Measurements from ENCODE around the gene FNDC3B.
"Not testable (repeated sequence)": the region's sequence is repeated elsewhere in the genome, so short reads cannot be mapped to it uniquely, and the experiment has no call there.

FNDC3B gene

DNA sequence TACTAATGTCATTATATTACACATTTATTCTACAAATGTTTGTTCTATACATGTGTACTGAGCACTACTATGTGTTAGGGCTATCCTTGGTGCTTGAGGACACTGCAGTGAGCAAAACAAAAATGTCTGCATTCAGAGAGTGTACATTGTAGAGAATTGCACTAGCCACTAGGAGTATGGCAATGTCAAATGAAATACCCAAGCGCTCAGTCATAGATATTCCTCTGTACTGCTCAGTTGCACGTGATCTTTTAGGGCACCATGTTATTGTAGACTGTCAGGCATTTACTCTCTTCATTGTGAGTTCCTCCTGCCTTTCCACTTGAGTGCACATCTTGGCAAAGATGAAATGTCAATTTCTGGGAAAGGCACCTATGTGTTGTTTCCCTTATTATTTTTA is 36.8 kb downstream of the FNDC3B start:
- DNase-seq = no peak

GRCh38 chr3:172077197-172077757 is 37.9 kb downstream of the FNDC3B start:
- no peak for DNase-seq

- DNase-seq = no peak
Observed at GRCh38 chr3:172078244-172078643, 38.9 kb downstream of the FNDC3B start.

DNA sequence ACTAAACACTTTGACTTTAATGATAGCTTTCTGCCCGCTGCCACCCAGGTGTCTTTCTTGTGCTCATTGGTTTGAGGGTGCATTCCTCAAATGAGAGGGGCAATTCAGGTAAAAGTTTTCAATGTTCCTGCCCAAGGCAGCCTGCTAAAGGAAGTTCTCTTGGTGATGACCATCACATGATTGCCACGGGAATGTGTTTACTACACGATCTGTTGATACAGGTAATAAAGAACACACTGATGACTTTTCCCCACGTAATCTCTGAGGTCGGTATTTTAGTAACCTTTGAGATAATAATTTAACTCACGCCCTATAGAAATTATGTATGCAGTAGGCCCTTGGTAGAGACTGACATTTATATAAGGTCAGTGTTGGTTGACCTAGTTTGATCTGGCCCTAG is 39.3 kb downstream of the FNDC3B start:
- DNase-seq = no peak

DNA sequence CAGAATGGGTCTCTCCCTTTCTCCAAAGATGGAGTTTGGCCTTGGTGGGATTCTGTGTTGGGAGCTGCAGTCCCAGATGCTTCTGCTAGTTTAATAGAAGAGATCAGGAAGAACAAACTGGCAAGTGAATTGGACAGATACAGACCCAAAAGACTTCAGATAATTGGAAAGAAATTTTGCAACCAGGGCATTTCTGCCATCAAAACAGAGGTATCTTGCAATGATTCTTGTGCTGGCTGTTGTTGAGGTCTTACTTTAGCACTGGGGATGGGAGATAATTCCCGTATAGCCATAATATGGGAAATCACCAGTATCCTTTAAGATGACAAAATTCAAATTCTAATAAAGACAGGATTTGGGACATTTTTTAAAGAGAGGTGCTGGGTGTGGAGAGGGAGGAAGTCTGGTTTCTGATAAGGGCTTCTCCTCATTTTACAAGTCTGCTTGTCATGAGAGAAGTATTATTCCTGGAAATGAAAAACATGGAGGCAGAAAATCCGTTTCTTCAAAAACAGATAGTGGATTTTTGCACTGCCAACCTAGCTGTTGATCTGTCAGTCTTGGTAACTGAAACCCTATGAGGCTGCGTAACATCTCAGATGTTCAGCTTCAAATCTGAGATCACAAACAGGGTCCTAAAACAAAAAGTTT is 40.1 kb downstream of the FNDC3B start:
- no peak for DNase-seq

DNA sequence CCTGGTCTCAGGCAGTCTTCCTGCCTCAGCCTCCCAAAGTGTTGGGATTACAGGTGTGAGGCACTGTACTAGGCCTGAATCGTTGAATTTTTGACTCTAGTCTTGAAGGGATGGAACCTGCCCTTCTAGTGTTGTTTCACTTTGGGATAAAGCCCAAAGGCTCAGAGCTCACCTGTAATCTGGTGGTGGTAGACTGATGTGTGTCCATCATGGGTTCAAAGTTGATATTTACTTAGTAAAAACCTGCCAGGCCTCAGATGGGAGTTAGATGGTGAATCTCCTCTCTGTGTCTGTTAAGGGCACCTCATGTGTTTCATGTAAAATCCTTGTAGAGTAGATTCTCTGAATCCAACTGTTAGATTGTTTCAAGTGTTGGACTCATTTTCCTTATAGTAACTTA is 41.1 kb downstream of the FNDC3B start:
- no peak for DNase-seq

- no peak for DNase-seq
Observed at GRCh38 chr3:172082269-172082668, 42.9 kb downstream of the FNDC3B start.

- DNase-seq = no peak
Observed at GRCh38 chr3:172082820-172083513, 43.6 kb downstream of the FNDC3B start.

- no peak for DNase-seq
Observed at GRCh38 chr3:172083995-172084409, 44.6 kb downstream of the FNDC3B start.

DNA sequence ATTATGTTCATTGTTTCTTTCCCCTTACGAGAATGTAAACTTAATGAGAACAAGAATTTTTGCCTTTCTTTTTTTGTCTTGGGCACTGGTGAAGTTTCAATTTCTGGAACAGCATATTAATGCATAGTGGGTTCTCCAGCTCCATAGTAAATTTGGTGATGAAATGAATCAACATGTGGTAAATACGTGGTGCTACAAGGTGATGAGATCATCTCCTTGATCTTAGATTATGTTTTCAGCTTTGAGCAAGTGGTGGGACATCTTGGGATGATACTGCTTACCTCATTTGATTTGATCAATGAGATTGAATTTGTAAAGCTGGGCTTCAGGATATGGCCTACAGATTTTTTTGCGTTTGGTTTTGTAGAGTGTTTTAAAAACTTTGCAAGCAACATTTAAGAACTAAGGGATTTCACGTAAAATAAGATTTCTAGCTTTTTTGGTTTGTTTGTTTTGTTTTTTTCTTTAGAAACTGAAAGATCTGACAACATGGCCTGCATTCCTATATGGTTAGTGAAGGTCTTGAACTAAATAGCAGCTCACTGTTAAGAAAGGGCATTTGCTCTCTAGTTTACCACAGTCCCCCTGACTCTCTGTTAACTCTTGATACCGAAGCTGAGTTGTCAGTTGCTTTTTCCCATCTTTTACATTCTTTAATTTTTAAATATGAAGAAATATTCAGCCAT is 45.6 kb downstream of the FNDC3B start:
- no peak for DNase-seq

DNA sequence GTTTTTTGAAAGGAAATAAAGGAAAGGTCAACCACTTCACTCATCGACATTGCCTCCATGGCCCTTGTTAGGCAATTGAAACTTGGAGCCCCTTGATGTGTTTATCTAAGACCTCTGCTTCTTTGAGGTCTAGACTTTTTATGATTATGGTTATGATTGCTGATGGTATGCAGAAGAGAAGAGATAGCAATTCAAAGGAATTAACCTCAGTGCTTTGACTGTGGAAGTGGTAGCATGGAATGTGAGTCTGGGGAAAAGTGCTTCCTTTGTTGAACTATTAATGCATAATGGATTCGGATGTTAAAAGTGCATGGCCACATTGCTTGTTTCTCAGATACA is 46.1 kb downstream of the FNDC3B start:
- no peak for DNase-seq

DNA sequence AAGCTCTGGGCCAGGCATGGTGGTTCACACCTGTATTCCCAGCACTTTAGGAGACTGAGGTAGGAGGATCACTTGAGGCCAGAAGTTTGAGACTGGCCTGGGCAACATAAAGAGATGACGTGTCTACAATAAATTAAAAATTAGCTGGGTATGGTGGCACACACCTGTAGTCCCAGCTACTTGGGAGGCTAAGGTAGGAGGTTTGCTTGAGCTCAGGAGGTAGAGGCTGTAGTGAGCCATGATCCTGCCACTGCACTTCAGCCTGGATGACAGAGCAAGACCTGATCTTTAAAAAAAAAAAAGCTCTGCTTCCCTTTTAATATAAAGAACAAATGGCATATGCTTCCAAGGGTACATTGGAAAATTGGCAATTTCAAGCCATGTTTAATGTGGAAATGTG is 46.7 kb downstream of the FNDC3B start:
- DNase-seq = no peak

DNA sequence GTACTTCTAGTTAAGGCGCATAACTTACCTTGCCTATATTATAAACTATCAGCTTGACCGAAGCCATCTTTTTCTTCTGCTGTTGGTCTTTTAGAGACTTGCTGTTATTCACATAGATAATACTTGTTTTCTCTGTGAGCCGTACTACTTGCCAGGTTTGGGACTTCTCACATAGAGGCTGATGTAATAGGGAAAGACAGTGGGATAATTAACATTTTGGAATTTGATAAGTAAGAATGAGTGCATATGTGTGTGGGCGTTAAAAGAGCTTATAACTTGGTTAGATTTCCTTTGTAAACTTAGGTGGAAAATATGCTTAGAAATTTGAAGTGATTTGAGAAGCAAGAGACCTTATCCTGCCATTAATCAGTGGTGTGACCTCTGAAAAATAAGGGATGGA is 47.8 kb downstream of the FNDC3B start:
- DNase-seq = no peak

GRCh38 chr3:172087602-172088580 is 48.5 kb downstream of the FNDC3B start:
- no peak for DNase-seq

- DNase-seq = no peak
Observed at GRCh38 chr3:172089250-172089649, 49.9 kb downstream of the FNDC3B start.

- DNase-seq = no peak
Observed at GRCh38 chr3:172090035-172090434, 50.7 kb downstream of the FNDC3B start.

DNA sequence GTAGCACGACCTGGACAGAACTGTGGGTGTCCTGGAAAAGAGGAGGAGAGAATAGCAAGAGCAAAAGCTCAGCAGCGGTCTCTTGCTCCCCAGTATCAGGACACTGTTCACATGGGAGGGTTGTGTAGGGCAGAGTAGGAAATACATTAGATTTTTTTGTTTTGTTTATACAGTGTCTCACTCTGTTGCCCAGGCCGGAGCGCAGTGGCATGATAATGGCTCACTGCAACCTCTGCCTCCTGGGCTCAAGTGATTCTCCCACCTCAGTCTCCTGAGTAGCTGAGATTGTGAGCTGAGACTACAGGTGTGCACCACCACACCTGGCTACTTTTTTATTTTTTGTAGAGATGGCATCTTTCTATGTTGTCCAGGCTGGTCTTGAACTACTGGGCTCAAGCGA is 53.3 kb downstream of the FNDC3B start:
- no peak for DNase-seq

DNA sequence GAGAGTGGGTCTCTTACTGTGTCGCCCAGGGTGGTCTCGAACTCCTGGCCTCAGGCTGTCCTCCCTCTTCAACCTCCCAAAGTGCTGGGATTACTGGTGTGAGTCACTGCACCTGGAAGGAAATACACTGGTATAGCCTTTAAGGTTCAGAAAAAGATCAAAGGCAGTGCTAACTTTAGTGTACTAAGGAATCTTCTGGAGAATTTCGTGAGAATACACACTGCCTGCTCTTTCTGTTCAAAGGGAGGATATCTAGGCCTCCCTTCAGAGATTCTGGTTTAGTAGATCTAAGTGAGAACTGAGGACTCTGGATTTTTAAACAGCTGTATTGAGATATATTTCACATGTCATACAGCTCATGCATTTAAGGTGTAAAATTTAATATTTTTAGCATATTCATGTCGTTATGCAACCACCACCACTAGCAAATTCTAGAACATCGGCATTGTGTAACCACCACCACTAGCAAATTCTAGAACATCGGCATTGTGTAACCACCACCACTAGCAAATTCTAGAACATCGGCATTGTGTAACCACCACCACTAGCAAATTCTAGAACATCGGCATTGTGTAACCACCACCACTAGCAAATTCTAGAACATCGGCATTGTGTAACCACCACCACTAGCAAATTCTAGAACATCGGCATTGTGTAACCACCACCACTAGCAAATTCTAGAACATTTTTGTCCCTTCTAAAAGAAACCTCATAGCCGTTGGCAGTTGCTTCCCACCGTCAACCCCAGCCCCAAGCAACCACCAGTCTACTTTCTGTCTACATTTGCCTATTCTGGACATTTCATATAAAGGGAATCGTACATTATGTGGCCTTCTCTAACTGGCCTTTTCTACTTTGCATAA is 54.4 kb downstream of the FNDC3B start:
- not testable (repeated sequence) for DNase-seq

DNA sequence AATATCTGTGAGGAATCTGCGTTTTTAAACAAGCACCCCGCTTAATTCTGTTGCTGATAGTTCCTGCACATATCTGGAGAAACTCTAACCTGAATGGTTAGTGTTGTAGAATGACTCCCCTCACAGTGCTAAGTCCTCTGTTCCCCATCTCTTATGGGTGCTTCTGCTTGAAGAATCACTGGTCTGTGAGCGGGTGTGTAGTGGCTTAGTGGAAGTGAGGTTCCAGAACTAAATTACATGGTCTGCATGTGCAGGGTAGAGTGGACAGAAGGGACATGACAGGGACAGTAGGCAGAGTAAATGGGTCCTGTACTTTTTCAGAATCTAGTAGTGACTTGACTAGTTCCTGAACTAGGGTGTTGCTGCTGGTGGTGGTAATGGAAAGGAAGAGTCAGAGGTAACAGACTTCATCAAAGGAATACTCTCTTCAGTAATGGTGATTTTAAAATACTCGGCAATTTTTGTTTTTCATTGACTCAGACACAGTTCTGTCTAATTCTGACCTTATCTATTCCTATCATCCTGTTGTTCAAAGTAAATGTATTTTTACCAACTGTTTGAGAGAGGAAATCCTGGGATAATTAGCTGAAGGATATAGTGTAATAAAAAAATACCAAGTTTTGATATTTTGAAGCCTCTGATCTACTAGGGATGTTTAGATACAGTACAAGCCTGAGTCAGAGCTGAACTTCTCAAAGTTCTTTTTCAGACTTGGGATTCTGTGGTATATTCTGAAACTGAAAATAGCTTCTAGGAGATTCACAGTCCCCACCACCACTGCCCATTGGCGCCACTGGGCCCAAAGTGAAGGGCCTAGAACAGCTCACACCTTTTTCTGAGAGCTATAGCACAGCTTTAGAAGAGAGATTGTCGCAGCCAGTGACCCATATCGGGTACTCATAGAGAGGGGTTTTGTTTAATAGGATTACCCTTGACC is 55.5 kb downstream of the FNDC3B start:
- DNase-seq = no peak

DNA sequence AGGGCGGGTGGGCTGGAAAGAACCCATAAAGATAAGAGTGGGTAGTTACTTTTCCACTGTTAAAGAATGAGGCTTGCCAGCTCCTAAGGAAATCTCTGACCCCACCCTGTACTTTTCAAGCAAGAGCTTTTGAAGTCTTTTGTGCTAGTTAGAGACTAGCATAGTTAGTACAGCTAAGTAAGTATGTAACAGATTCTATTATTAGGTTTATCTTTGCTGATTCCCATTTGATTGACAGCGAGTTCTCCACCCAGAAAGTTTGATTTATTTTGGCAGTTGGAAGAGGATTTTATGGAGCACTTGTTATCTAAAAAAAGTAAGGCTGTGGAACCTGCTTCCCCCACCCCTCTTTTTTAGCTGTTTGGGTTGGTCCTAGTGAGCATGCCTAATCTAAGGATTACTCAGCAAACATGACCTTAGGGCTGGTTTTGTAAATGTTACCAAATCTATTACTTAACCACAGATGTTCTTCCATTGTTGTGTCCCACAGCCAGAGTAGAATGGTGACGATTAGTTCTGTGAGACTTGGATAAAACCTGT is 57.6 kb downstream of the FNDC3B start:
- DNase-seq = no peak

Measured in NCI-H1092 (cell line).